Measurements from ENCODE around the gene RBPMS2.
"Not testable (repeated sequence)": the region's sequence is repeated elsewhere in the genome, so short reads cannot be mapped to it uniquely, and the experiment has no call there.

Gene RBPMS2

GRCh38 chr15:64754663-64755426 is 20.5 kb downstream of the RBPMS2 start:
- no peak for DNase-seq (ENCODE audit: low read depth, low spot score)

- DNase-seq (ENCODE audit: low read depth, low spot score) = no peak
Measured at GRCh38 chr15:64753480-64754185, 21.8 kb downstream of the RBPMS2 start.

GRCh38 chr15:64751464-64751863 is 23.9 kb downstream of the RBPMS2 start:
- DNase-seq (ENCODE audit: low read depth, low spot score) = no peak

- no peak for DNase-seq (ENCODE audit: low read depth, low spot score)
Measured at GRCh38 chr15:64749999-64750657, 25.3 kb downstream of the RBPMS2 start.

- no peak for DNase-seq (ENCODE audit: low read depth, low spot score)
Measured at GRCh38 chr15:64749167-64749566, 26.2 kb downstream of the RBPMS2 start.

GRCh38 chr15:64748251-64748650 is 27.1 kb downstream of the RBPMS2 start:
- DNase-seq (ENCODE audit: low read depth, low spot score) = no peak

GRCh38 chr15:64747578-64747977 is 27.8 kb downstream of the RBPMS2 start:
- DNase-seq (ENCODE audit: low read depth, low spot score) = no peak

- no peak for DNase-seq (ENCODE audit: low read depth, low spot score)
Measured at GRCh38 chr15:64746921-64747320, 28.5 kb downstream of the RBPMS2 start.

- no peak for DNase-seq (ENCODE audit: low read depth, low spot score)
Measured at GRCh38 chr15:64746356-64746755, 29.0 kb downstream of the RBPMS2 start.

GRCh38 chr15:64743691-64744090 is 31.7 kb downstream of the RBPMS2 start:
- no peak for DNase-seq (ENCODE audit: low read depth, low spot score)

GRCh38 chr15:64742921-64743320 is 32.5 kb downstream of the RBPMS2 start:
- no peak for DNase-seq (ENCODE audit: low read depth, low spot score)

GRCh38 chr15:64742385-64742784 is 33.0 kb downstream of the RBPMS2 start:
- DNase-seq (ENCODE audit: low read depth, low spot score) = no peak

- not testable (repeated sequence) for DNase-seq (ENCODE audit: low read depth, low spot score)
Measured at GRCh38 chr15:64741708-64742107, 33.7 kb downstream of the RBPMS2 start.

GRCh38 chr15:64740311-64741170 is 34.8 kb downstream of the RBPMS2 start:
- DNase-seq (ENCODE audit: low read depth, low spot score) = no peak

GRCh38 chr15:64739577-64740143 is 35.7 kb downstream of the RBPMS2 start:
- DNase-seq (ENCODE audit: low read depth, low spot score) = no peak

GRCh38 chr15:64739156-64739555 is 36.2 kb downstream of the RBPMS2 start:
- no peak for DNase-seq (ENCODE audit: low read depth, low spot score)

GRCh38 chr15:64738226-64739095 is 36.9 kb downstream of the RBPMS2 start:
- no peak for DNase-seq (ENCODE audit: low read depth, low spot score)

GRCh38 chr15:64732156-64732860 is 43.1 kb downstream of the RBPMS2 start:
- DNase-seq (ENCODE audit: low read depth, low spot score) = no peak

GRCh38 chr15:64731805-64732151 is 43.6 kb downstream of the RBPMS2 start:
- DNase-seq (ENCODE audit: low read depth, low spot score) = no peak
